ENCODE data around the gene CNDP2.

CNDP2 gene

GRCh38 chr18:74495581-74496507, at the start of gene CNDP2:
Gene CNDP2, plus strand, starts transcription at chr18:74496363. Its CDS starts 3,611 bp downstream, at chr18:74499974.
- peak; percentile 93 for ATAC-seq
- TF ChIP-seq ZNF8 (CRISPR knock-in tag; IDR thresholded peaks at IDR 0.05) (no peak), RARB (CRISPR knock-in tag; IDR thresholded peaks at IDR 0.05) (no peak), ZNF565 (CRISPR knock-in tag; conservative IDR thresholded peaks at IDR 0.05; ENCODE audit: low read depth) (peak; percentile 80; the same call in 1 of the 2 replicates), TCF4 (CRISPR knock-in tag; IDR thresholded peaks at IDR 0.05; ENCODE audit: borderline replicate concordance) (no peak), CSRNP3 (CRISPR knock-in tag; IDR thresholded peaks at IDR 0.05) (no peak), ARNTL (CRISPR knock-in tag; IDR thresholded peaks at IDR 0.05; ENCODE audit: borderline replicate concordance, low read depth) (no peak), BACH2 (CRISPR knock-in tag; IDR thresholded peaks at IDR 0.05; ENCODE audit: borderline replicate concordance) (peak; percentile 73; the same call in 1 of the 2 replicates), CREB5 (CRISPR knock-in tag; IDR thresholded peaks at IDR 0.05; ENCODE audit: low read depth) (peak; percentile 49; the same call in 1 of the 2 replicates), ZFP30 (CRISPR knock-in tag; IDR thresholded peaks at IDR 0.05) (peak; percentile 56; the same call in 1 of the 2 replicates), TOX (CRISPR knock-in tag; IDR thresholded peaks at IDR 0.05; ENCODE audit: borderline replicate concordance) (no peak), ZFP3 (CRISPR knock-in tag; IDR thresholded peaks at IDR 0.05) (no peak), TSHZ2 (CRISPR knock-in tag; IDR thresholded peaks at IDR 0.05) (peak; percentile 9; the same call in 1 of the 2 replicates)

GRCh38 chr18:74446631-74447403, 49.3 kb upstream of the CNDP2 start:
- ATAC-seq, result no peak
- no peak for TF ChIP-seq TOX (CRISPR knock-in tag; IDR thresholded peaks at IDR 0.05; ENCODE audit: borderline replicate concordance)
- no peak for TF ChIP-seq ZNF8 (CRISPR knock-in tag; IDR thresholded peaks at IDR 0.05)
- TF ChIP-seq OSR1 (CRISPR knock-in tag; IDR thresholded peaks at IDR 0.05), result no peak
- no peak for TF ChIP-seq ZFP3 (CRISPR knock-in tag; IDR thresholded peaks at IDR 0.05)
- TF ChIP-seq TSHZ2 (CRISPR knock-in tag; IDR thresholded peaks at IDR 0.05), result no peak
- TF ChIP-seq TCF4 (CRISPR knock-in tag; IDR thresholded peaks at IDR 0.05; ENCODE audit: borderline replicate concordance), result no peak

- TF ChIP-seq PPARA (CRISPR knock-in tag; IDR thresholded peaks at IDR 0.05; ENCODE audit: borderline replicate concordance) (no peak), ISL1 (CRISPR knock-in tag; IDR thresholded peaks at IDR 0.05) (no peak), ZNF565 (CRISPR knock-in tag; conservative IDR thresholded peaks at IDR 0.05; ENCODE audit: low read depth) (no peak), ARNTL (CRISPR knock-in tag; IDR thresholded peaks at IDR 0.05; ENCODE audit: borderline replicate concordance, low read depth) (no peak), ESRRG (CRISPR knock-in tag; IDR thresholded peaks at IDR 0.05) (no peak), ZC3H10 (CRISPR knock-in tag; IDR thresholded peaks at IDR 0.05) (no peak), CSRNP3 (CRISPR knock-in tag; IDR thresholded peaks at IDR 0.05) (no peak), RARB (CRISPR knock-in tag; IDR thresholded peaks at IDR 0.05) (no peak), ZNF8 (CRISPR knock-in tag; IDR thresholded peaks at IDR 0.05) (no peak), CREB5 (CRISPR knock-in tag; IDR thresholded peaks at IDR 0.05; ENCODE audit: low read depth) (no peak)
- ATAC-seq, result no peak
These were observed 48.6 kb upstream of the CNDP2 start for GRCh38 chr18:74447404-74448152.

All from SK-N-SH treated with all-trans-retinoic acid at 6 μM for 48 hours (cell line).